GM21528 (cell line): ENCODE data around the gene EHBP1.

Experiments used
- ATAC-seq: cut with Tn5 transposase; IDR thresholded peaks from one replicate; pipeline ENCODE4 v1.9.1; 2021; ENCODE audit warnings: mild to moderate bottlenecking, moderate library complexity; ENCODE audit not compliant: unreplicated experiment, low FRiP score

The EHBP1 gene

GRCh38 chr2:62774555-62775366 lies 69.2 kb downstream of the EHBP1 start:
- no peak for ATAC-seq

DNA sequence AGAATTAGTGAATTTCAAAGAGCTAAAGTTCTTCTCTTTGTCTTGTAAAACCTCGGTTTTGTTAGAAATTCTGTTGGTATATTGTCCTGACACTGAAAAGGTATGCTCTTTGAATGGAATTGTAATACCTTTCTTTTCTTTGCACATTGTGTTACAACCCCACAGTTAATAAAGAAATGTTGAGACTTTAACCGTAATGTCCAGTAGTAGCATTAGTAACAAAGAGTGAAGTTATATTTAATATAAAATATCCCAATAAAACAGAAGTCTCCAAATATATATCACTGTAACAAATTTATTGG lies 69.8 kb downstream of the EHBP1 start:
- ATAC-seq: no peak

DNA sequence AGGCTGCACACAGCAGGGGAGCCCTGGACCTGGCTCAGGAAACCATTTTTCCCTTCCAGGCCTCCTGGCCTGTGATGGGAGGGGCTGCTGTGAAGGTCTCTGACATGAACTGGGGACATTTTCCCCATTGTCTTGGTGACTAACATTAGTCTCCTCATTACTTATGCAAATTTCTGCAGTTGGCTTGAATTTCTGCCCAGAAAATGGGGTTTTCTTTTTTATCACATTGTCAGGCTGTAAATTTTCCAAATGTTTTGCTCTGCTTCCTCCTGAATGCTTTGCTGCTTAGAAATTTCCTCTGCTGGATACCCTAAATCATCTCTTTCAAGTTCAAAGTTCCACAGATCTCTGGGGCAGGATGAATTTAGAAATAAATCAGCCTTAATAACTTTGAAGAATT lies 78.2 kb downstream of the EHBP1 start:
- no peak for ATAC-seq

DNA sequence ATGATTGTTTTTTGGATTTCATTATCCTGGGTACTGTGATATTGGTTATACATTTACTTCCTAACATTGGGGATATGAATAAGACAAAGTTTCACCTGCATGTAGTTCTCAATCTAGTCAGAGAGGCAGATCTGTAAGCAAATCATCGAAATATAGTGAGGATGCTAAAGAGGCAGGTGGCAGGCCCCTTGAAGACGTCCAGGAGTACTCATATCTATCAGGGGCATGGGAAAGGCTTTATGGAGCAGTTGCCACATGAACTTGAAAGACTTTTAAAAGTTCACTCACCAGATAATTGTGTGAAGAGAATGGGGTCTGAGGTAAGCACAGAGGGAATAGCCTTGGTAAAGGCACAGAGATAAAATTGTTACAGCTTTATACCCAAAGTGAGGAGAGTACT lies 78.8 kb downstream of the EHBP1 start:
- no peak for ATAC-seq

- no peak for ATAC-seq
Observed at GRCh38 chr2:62785216-62785615, 79.7 kb downstream of the EHBP1 start.

DNA sequence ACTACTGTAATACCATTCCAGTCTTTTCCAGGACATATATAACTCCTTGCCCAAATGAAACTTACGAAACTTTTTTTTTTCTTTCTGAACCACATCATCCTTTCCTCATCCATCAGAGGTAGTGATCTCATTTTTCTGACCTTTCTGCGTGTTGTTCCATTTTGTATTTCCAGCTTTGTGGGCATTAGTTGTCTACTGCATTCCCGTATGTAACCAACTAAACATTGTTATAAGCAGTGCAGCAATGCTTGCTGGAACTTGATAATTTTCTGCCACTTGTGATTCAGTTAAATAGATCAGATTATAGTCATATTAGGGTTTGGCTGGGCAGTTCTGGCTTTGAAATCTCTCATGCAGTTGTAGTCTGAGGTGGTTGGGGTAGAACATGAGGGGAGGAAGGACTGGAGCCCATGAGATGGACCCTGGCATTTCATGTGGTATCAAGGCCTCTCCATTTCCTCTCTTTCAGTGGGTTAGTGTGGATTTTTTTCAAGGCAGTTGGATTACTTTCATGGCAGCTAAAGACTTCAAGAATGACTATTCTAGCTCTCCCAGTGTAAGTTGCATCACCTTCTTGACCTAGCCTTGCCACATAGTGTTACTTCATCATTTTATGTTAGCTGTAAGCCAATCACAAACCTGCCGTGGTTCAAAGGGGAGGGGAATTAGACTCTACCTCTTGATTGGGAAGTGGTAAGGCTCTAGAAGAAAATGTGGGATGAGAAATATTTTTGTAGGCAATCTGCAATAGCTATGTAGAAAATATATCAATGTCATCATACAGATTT lies 80.5 kb downstream of the EHBP1 start:
- no peak for ATAC-seq

GRCh38 chr2:62787386-62787785 lies 81.9 kb downstream of the EHBP1 start:
- ATAC-seq: no peak

GRCh38 chr2:62789518-62789917 lies 84.0 kb downstream of the EHBP1 start:
- no peak for ATAC-seq

DNA sequence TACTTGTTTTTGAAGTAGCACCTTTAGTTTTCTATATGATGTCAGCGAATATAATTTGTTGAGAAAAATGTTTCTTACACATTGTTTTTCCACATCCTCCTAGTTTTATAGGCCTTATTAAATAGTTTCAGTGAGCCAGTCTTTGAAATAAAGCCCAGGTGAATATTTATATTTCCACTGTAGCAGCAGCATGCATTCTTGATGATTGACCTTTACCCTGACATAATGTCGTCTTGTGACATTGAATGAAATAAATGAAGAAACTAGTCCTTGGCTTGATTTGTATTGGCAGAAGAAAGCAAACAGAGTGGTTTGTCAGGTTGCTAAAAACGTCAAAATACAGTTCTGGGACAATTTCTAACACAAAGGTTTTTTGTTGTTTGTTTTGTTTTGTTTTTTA lies 84.4 kb downstream of the EHBP1 start:
- ATAC-seq: no peak

GRCh38 chr2:62792408-62792807 lies 86.9 kb downstream of the EHBP1 start:
- ATAC-seq: no peak

DNA sequence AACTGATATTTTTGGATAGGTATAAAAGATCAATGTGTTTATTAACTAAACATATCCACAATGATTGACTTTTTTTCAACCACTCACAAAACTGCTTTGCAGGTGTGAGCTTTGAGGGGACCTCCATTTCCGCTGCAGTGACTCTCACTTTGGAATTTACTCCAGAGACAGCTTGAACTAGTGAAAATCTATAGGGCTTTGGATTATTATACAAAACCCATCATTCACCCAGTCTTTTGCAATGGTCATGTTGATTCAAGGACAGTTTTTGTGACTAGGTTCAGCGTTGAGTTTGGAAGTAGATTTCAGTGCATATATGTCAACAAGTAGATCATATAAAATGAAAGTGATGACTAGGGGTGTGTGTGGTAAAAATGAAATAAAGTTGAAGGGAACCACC lies 87.7 kb downstream of the EHBP1 start:
- ATAC-seq: no peak

GRCh38 chr2:62794791-62795190 lies 89.3 kb downstream of the EHBP1 start:
- no peak for ATAC-seq

DNA sequence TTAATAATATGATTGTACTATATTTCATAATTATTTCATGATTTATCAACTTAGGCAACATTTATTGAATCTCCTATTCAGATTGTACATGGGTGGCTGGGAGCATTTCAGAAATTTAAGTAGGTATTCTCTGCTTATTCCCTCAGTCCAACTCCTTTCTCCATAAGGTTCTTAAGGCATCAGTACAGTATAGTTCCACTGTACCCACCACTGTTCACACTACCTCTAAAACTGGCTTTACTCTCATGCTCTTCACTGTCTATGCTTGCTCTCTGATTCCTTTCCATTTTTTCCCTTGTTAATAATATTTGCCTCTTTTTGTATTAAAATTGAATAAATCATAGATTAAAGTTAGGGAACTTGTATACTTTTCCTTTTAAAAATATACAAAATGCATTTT lies 89.8 kb downstream of the EHBP1 start:
- no peak for ATAC-seq

GRCh38 chr2:62797107-62797506 lies 91.6 kb downstream of the EHBP1 start:
- ATAC-seq: no peak

DNA sequence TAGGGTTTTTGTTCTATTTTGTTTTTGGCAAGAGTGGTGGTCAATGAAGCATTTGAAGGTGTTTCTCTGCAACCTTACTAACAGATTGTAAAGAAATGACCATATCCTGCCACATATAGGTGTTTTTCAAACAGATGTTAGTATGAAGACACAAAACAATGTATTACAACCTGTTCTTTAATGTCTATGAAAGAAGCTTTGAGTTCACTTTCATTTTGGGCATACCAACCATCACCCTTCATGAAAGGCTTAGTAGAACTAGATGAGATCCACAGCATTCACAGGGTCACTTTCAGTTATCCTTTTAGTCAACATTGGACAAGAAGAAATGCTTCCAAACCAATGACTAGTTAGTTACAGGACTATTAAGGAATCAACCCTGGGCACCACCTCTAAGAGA lies 95.1 kb downstream of the EHBP1 start:
- no peak for ATAC-seq

DNA sequence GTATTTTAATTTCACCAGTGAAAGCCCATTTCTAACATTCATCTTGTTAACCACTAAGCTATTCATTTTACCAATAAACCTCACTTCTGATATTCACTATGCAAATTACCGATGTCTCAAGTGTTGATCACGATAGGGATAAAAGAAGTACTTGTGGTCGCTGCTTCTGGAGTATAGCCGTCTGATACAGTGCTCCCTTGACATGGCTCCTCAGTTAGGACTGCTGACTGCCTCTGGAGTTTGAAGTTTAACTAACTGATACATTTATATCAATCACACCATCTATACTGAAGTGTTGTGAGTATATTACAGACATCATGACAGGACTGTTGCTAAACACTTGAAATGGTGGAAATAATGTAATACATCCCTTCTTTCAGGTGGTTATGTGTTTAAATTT lies 95.6 kb downstream of the EHBP1 start:
- no peak for ATAC-seq

GRCh38 chr2:62801814-62802523 lies 96.5 kb downstream of the EHBP1 start:
- no peak for ATAC-seq

DNA sequence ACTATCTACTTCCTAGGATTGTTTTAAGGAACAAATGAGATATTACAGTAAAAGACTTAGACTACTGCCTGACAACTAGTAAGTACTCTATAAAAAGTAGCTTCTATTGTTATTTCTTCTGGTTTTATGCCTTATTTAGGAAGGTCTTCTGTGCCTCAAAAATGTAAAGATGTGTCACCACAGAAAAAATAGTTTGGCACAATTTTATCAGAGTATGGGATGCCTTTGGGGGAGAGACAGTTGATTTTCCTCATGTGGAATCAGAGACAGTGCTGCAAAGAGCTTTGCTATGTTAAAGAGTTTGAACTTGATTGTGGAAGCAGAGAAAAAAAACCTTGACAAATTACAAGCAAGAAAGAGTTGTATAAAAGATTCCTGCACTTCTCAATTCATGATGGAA lies 98.4 kb downstream of the EHBP1 start:
- ATAC-seq: no peak

GRCh38 chr2:62806231-62806630 lies 100.7 kb downstream of the EHBP1 start:
- ATAC-seq: no peak

GRCh38 chr2:62808554-62808953 lies 103.0 kb downstream of the EHBP1 start:
- no peak for ATAC-seq

- ATAC-seq: no peak
Observed at GRCh38 chr2:62811086-62811485, 105.6 kb downstream of the EHBP1 start.

DNA sequence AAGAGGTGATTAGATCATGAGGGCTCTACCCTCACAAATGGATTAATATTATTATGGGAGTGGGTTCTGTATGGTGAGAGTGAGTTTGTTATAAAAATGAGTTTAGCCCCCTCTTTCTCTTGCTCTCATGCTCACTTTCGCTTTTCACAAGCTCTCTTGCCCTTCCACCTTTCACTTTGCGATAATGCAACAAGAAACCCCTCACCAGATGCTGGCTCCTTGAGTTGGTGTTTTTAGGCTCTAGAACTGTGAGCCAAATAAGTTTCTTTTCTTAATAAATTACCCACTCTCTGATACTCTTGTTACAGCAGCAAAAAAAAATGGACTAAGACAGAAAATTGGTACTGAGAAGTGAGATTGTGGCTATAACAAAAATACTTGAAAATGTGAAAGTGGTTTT lies 106.5 kb downstream of the EHBP1 start:
- ATAC-seq: no peak
